A673 (cell line): ENCODE measurements around the gene MRPL27. TPM values are rescaled to one million over a fixed set of nuclear protein-coding genes. Genes with fewer than 3 reads are reported as not detected.

ENCODE experiments used
- BruUV-seq: library from RNA; stranded (reverse); fragments of 400-500 nt; replicated peaks from 2 replicates; lab custom pipeline; 2021; lab: Mats Ljungman, UMichigan
- CTCF ChIA-PET: fragments of 300-600 bp; sonication (Branson Sonifier 250); formaldehyde crosslinking; loops from one replicate; lab custom pipeline; 2022; ENCODE audit warnings: antibody characterized with exemption; lab: Charles Lee
- POLR2A ChIA-PET: fragments of 300-600 bp; sonication (Branson Sonifier 250); formaldehyde crosslinking; loops from one replicate; lab custom pipeline; 2022; ENCODE audit warnings: antibody characterized with exemption; ENCODE audit not compliant: low non-redundant PET; lab: Charles Lee
- DNase-seq: peaks from one replicate; pipeline ENCODE4 v3.0.0-alpha.2; 2015; ENCODE audit warnings: low spot score
- H3K27ac ChIP-seq: fragments of 200-600 bp; sonication (generic); 2 replicates; pipeline ENCODE4 v1.5.1; 2016; ENCODE audit warnings: mixed run types, low read depth, mild to moderate bottlenecking, mixed read lengths, antibody characterized with exemption, low read length; ENCODE audit not compliant: poor library complexity, severe bottlenecking
- H3K27me3 ChIP-seq: fragments of 200-600 bp; sonication (generic); replicated peaks from 2 replicates; pipeline ENCODE4 v1.6.1; 2017; ENCODE audit warnings: mixed run types, low read depth, mild to moderate bottlenecking, mixed read lengths, antibody characterized with exemption, low read length; ENCODE audit not compliant: insufficient read depth, poor library complexity
- H3K36me3 ChIP-seq: fragments of 200-600 bp; sonication (generic); 2 replicates; pipeline ENCODE4 v1.6.1; 2016; ENCODE audit warnings: mixed run types, mild to moderate bottlenecking, mixed read lengths, antibody characterized with exemption, low read length; ENCODE audit not compliant: insufficient read depth, poor library complexity, severe bottlenecking
- H3K4me1 ChIP-seq: fragments of 200-600 bp; sonication (generic); 2 replicates; pipeline ENCODE4 v1.6.1; 2017; ENCODE audit warnings: mixed run types, mild to moderate bottlenecking, mixed read lengths, antibody characterized with exemption, low read length; ENCODE audit not compliant: insufficient read depth, poor library complexity, severe bottlenecking
- H3K4me3 ChIP-seq: fragments of 200-600 bp; sonication (generic); 2 replicates; pipeline ENCODE4 v1.5.1; 2016; ENCODE audit warnings: low read depth, mixed run types, mild to moderate bottlenecking, mixed read lengths, low read length; ENCODE audit not compliant: poor library complexity, severe bottlenecking
- H3K9me3 ChIP-seq: fragments of 200-600 bp; sonication (generic); 2 replicates; pipeline ENCODE4 v1.6.1; 2016; ENCODE audit warnings: mixed run types, low read depth, mild to moderate bottlenecking, mixed read lengths, antibody characterized with exemption, low read length; ENCODE audit not compliant: poor library complexity, severe bottlenecking
- CTCF ChIP-seq: fragments of 300-800, 200-600 bp; sonication (generic); conservative IDR thresholded peaks from 2 replicates; pipeline ENCODE4 v1.5.1; 2017; ENCODE audit warnings: low read depth, mild to moderate bottlenecking, antibody characterized with exemption, low read length, moderate library complexity, mixed read lengths
- EZH2 ChIP-seq: fragments of 200-600 bp; sonication (generic); IDR thresholded peaks from 2 replicates; pipeline ENCODE4 v1.6.1; 2017; ENCODE audit warnings: borderline replicate concordance, low read depth, mild to moderate bottlenecking, mixed read lengths, antibody characterized with exemption, low read length; ENCODE audit not compliant: poor library complexity, severe bottlenecking
- intact Hi-C: fragments of 100-400 bp; cut with micrococcal nuclease; formaldehyde crosslinking; loops from one replicate; pipeline ENCODE4 v1.10.0; 2022; ENCODE audit not compliant: unreplicated experiment
- total RNA-seq: library from RNA; stranded (reverse); gene quantifications from 2 replicates; pipeline ENCODE4 v1.2.3, GENCODE V29; 2021

MRPL27 gene
- total RNA-seq, 1 experiment from 2014 or later = 85.6 TPM

GRCh38 chr17:50389534-50389933, 16.6 kb upstream of the MRPL27 start:
- Histone ChIP-seq H3K36me3 (peaks cover 93% of the 10 kb centered on the region), H3K4me3 (no peak overlapping the region), H3K9me3 (no peaks in the 10 kb centered on the region), H3K27me3 (no peaks in the 10 kb centered on the region), H3K4me1 (no peaks in the 10 kb centered on the region), H3K27ac (no peak overlapping the region)
- no peak for DNase-seq
- no TSS peak for BruUV-seq
- POLR2A ChIA-PET = no interaction called here
- CTCF ChIA-PET = interaction anchor here (1.0 kb wide), 1 partner anchor 8 kb away, joined by 4 read pairs; the partner anchor contains the start of gene LRRC59
- intact Hi-C loops = no loop called here
- TF ChIP-seq CTCF = no peak

- H3K9me3 ChIP-seq = no peaks in the 10 kb centered on the region
- H3K36me3 ChIP-seq = peaks cover 92% of the 10 kb centered on the region
- intact Hi-C loops = no loop called here
- no peaks in the 10 kb centered on the region for H3K4me1 ChIP-seq
- no peak for DNase-seq
- TF ChIP-seq EZH2 = no peak
- no peak for TF ChIP-seq CTCF
- ChIA-PET POLR2A (no interaction called here), CTCF (interaction anchor here (1.0 kb wide), 1 partner anchor 8 kb away, joined by 4 read pairs; the partner anchor contains the start of gene LRRC59)
- BruUV-seq = no TSS peak
- H3K27ac ChIP-seq = no peak overlapping the region
- no peaks in the 10 kb centered on the region for H3K27me3 ChIP-seq
- H3K4me3 ChIP-seq = no peak overlapping the region
These were observed 15.7 kb upstream of the MRPL27 start for GRCh38 chr17:50388728-50389127.

DNA sequence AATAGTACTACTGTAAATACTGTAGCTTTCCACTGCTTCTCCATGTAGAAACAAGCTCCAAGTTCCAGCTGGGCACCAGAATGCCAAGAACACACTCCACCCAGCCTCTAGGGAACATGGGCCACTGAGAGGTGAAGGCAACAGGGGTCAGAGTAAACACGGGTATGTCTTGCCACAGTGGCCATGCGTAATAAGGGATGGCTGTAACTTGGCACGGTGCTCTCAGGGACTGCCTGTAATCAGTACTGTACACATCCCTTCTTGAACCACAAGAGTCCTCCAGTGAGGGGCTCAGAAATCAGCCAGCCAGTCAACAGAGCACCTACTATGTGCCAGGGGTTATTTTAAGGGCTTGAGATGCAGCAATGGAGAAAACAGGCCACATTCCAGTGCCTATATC, 13.5 kb upstream of the MRPL27 start:
- Histone ChIP-seq H3K36me3 (peaks cover 92% of the 10 kb centered on the region), H3K27ac (no peak overlapping the region), H3K27me3 (no peaks in the 10 kb centered on the region), H3K4me1 (no peaks in the 10 kb centered on the region), H3K9me3 (no peaks in the 10 kb centered on the region), H3K4me3 (no peak overlapping the region)
- TF ChIP-seq EZH2 = no peak
- no peak for TF ChIP-seq CTCF
- ChIA-PET POLR2A (no interaction called here), CTCF (no interaction called here)
- DNase-seq = no peak
- intact Hi-C loops = no loop called here
- no TSS peak for BruUV-seq
